GM23338 (cell line): ENCODE measurements around the gene BICRA.

Source experiments
- CTCF ChIP-seq, 2 experiments: fragments of 200-600 bp in 1 of 2; sonication (generic) in 1 of 2; conservative IDR thresholded peaks; 2 replicates each; pipeline versions ENCODE4 v1.5.1 to v1.6.1; 2016 to 2017; ENCODE audit warnings: antibody characterized with exemption in 2 of 2, low read depth in 2 of 2, mild to moderate bottlenecking in 2 of 2, moderate library complexity in 1 of 2
- EZH2phosphoT487 ChIP-seq: fragments of 200-600 bp; sonication (generic); IDR thresholded peaks from one replicate; pipeline ENCODE4 v1.8.1; 2018; ENCODE audit warnings: antibody characterized with exemption; ENCODE audit not compliant: unreplicated experiment
- POLR2AphosphoS5 ChIP-seq: IDR thresholded peaks from 2 replicates; pipeline ENCODE4 v1.6.1; 2016; ENCODE audit warnings: antibody characterized with exemption, low read depth
- REST ChIP-seq: IDR thresholded peaks from one replicate; pipeline ENCODE4 v1.6.1; 2018; ENCODE audit warnings: antibody characterized with exemption; ENCODE audit not compliant: unreplicated experiment

GRCh38 chr19:47564081-47564480 lies 44.9 kb upstream of the BICRA start:
- TF ChIP-seq CTCF (conservative IDR thresholded peaks at IDR 0.05; ENCODE audit: low read depth in 2 of 2) (no peak), REST (no peak), POLR2AphosphoS5 (no peak), EZH2phosphoT487 (no peak)
